Right atrium auricular region (tissue), 2 donors: ENCODE results near the gene ARAP2. TPM values are rescaled to one million over a fixed set of nuclear protein-coding genes. Genes with fewer than 3 reads are reported as not detected.

ENCODE experiments used
- DNase-seq: peaks from one replicate; pipeline ENCODE4 v3.0.0-alpha.2; 2019; ENCODE audit warnings: low spot score
- H3K27ac ChIP-seq, 2 donors: fragments of 200-600 bp; sonication (generic); 1 replicate in 1 of 2; 2 replicates in 1 of 2; pipeline ENCODE4 v1.5.1; 2016 to 2019
- H3K27me3 ChIP-seq, 2 donors: fragments of 200-600 bp; sonication (generic); one replicate each; pipeline versions ENCODE4 v1.5.1 to v1.6.0; 2017 to 2019
- H3K36me3 ChIP-seq: fragments of 200-600 bp; sonication (generic); one replicate; pipeline ENCODE4 v1.5.1; 2016
- H3K4me1 ChIP-seq, 2 donors: fragments of 200-600 bp; sonication (generic); one replicate each; pipeline versions ENCODE4 v1.5.1 to v1.6.0; 2017 to 2019
- H3K4me3 ChIP-seq, 2 donors: fragments of 200-600 bp; sonication (generic); 1 replicate in 1 of 2; 2 replicates in 1 of 2; pipeline ENCODE4 v1.5.1; 2017 to 2019; ENCODE audit warnings: mild to moderate bottlenecking in 1 of 2, moderate library complexity in 1 of 2
- H3K9me3 ChIP-seq, 2 donors: fragments of 200-600 bp; sonication (generic); one replicate each; pipeline ENCODE4 v1.5.1; 2019
- total RNA-seq, 2 donors: library from RNA; depleted of rRNA; stranded (reverse); fragments of >200 nt; gene quantifications; one replicate each; pipeline ENCODE4 v1.1.0, GENCODE V29; 2016
- TF ChIP-seq, protein P1 (sequence below), 2 donors: fragments of 200-600 bp; sonication (generic); IDR thresholded peaks; one replicate each; pipeline ENCODE4 v1.5.1; 2019; ENCODE audit warnings: antibody characterized with exemption in 2 of 2

The ARAP2 gene
- 10 to 100 TPM in 1 of 2 donors, 1 to 10 TPM in 1; 5.7 to 10.1 TPM for total RNA-seq

- H3K27ac ChIP-seq = peak within 1 kb of the TSS; percentile 71
- DNase-seq = peak; percentile 60
- no peaks in the 10 kb centered on the region for H3K9me3 ChIP-seq
- H3K4me1 ChIP-seq = no peaks in the 10 kb centered on the region
- H3K4me3 ChIP-seq = peak within 1 kb of the TSS; percentile 51 to 63
- H3K36me3 ChIP-seq = no peaks in the 10 kb centered on the region
- TF ChIP-seq, protein P1, sequence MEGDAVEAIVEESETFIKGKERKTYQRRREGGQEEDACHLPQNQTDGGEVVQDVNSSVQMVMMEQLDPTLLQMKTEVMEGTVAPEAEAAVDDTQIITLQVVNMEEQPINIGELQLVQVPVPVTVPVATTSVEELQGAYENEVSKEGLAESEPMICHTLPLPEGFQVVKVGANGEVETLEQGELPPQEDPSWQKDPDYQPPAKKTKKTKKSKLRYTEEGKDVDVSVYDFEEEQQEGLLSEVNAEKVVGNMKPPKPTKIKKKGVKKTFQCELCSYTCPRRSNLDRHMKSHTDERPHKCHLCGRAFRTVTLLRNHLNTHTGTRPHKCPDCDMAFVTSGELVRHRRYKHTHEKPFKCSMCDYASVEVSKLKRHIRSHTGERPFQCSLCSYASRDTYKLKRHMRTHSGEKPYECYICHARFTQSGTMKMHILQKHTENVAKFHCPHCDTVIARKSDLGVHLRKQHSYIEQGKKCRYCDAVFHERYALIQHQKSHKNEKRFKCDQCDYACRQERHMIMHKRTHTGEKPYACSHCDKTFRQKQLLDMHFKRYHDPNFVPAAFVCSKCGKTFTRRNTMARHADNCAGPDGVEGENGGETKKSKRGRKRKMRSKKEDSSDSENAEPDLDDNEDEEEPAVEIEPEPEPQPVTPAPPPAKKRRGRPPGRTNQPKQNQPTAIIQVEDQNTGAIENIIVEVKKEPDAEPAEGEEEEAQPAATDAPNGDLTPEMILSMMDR (IDR thresholded peaks at IDR 0.05) = no peak
- peaks cover 0 to 3% of the 10 kb centered on the region in 2 donors for H3K27me3 ChIP-seq
Observed at GRCh38 chr4:36244257-36245082, at the start of gene ARAP2. ARAP2 (minus strand) TSS chr4:36244514; CDS start chr4:36229486, 15,028 bp downstream.

DNA sequence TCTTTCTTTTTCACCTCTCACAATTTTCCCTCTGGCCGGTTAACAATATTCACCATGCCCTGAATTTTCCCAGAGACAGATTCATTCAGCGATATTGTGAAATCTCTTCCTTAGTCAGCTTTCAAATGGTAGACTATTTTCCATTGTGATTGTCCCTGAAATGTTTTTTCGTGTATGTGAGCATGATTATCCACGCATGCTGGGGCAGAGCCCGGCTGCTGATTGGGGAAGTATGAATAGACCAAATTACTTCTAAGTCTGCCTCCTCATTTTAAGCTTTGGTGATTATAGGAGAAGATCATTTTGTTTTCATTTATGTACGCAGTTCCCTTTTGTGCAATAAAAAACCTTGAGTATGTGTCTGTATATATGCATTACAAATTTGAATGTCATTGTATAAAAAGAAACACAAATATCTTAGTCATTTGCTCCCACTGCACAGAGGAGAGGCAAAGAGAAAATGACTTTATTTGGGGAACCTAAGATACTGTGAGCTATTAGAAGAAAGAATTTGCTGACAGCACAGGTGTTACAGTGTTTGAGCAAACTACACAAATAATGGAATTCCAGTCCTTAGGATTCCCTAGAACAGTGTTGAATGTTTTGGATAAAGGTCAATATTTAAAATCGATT is 48.4 kb upstream of the ARAP2 start:
- H3K27ac ChIP-seq = no peak overlapping the region
- H3K4me3 ChIP-seq = no peak overlapping the region
- no peak for DNase-seq
- no peaks in the 10 kb centered on the region for H3K27me3 ChIP-seq
- TF ChIP-seq, protein P1 (IDR thresholded peaks at IDR 0.05) = no peak
- H3K4me1 ChIP-seq = no peaks in the 10 kb centered on the region
- H3K9me3 ChIP-seq = no peaks in the 10 kb centered on the region
- H3K36me3 ChIP-seq = no peaks in the 10 kb centered on the region

GRCh38 chr4:36290641-36291040 is 46.3 kb upstream of the ARAP2 start:
- Histone ChIP-seq H3K4me3 (no peak overlapping the region), H3K9me3 (no peaks in the 10 kb centered on the region), H3K27me3 (no peaks in the 10 kb centered on the region), H3K36me3 (no peaks in the 10 kb centered on the region), H3K27ac (no peak overlapping the region), H3K4me1 (no peaks in the 10 kb centered on the region)
- TF ChIP-seq, protein P1 (IDR thresholded peaks at IDR 0.05) = no peak
- DNase-seq = no peak

- DNase-seq = no peak
- Histone ChIP-seq H3K4me1 (no peaks in the 10 kb centered on the region), H3K27me3 (no peaks in the 10 kb centered on the region), H3K4me3 (no peak overlapping the region), H3K36me3 (no peaks in the 10 kb centered on the region), H3K9me3 (no peaks in the 10 kb centered on the region), H3K27ac (no peak overlapping the region)
- TF ChIP-seq, protein P1 (IDR thresholded peaks at IDR 0.05) = no peak
Observed at GRCh38 chr4:36288731-36289426, 44.6 kb upstream of the ARAP2 start.

DNA sequence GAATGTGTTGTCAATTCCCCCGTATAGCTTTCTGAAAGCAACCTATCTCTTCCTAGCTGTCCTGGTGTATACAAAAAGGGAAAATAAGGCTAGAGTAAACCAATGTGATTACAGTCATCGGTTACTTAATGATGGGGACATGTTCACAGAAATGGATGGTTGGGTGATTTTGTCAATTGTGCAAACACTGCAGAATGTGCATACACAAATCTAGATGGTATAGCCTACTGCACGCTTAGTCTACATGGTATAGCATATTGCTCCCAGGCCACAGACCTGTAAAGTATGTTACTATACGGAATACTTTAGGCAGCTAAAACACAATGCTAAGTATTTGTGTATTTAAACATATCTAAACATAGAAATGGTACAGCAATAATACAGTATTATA is 42.2 kb upstream of the ARAP2 start:
- Histone ChIP-seq H3K4me3 (no peak overlapping the region), H3K9me3 (no peaks in the 10 kb centered on the region), H3K36me3 (no peaks in the 10 kb centered on the region), H3K27ac (no peak overlapping the region), H3K4me1 (no peaks in the 10 kb centered on the region), H3K27me3 (no peaks in the 10 kb centered on the region)
- no peak for DNase-seq
- TF ChIP-seq, protein P1 (IDR thresholded peaks at IDR 0.05) = no peak
